Endothelial cell of umbilical vein (primary cell): ENCODE data around the gene MAN1A2. TPM values are rescaled to one million over a fixed set of nuclear protein-coding genes. Genes with fewer than 3 reads are reported as not detected.

Source experiments
- BruUV-seq: library from RNA; stranded (reverse); fragments of 400-500 nt; replicated peaks from 2 replicates; lab custom pipeline; 2021; lab: Mats Ljungman, UMichigan
- CTCF ChIA-PET: fragments of 300-600, 350-600 bp; sonication (Branson Sonifier 250); formaldehyde crosslinking; loops from one replicate; lab custom pipeline; 2021; ENCODE audit warnings: antibody characterized with exemption, inconsistent platforms; lab: Charles Lee
- POLR2A ChIA-PET: fragments of 300-600, 350-600 bp; sonication (Branson Sonifier 250); formaldehyde crosslinking; loops from one replicate; lab custom pipeline; 2021; ENCODE audit warnings: antibody characterized with exemption, inconsistent platforms; lab: Charles Lee
- DNase-seq: peaks from one replicate; pipeline ENCODE4 v3.0.0-alpha.2; 2011; ENCODE audit warnings: low read depth, low spot score
- FAIRE-seq: peaks from 2 replicates; lab custom pipeline; 2011; peaks lifted over from hg19 to GRCh38; lab: Jason Lieb, UNC
- H2AFZ ChIP-seq: 2 replicates; pipeline ENCODE4 v1.6.0; 2012; ENCODE audit warnings: low read depth, low read length, control low read depth, inconsistent platforms
- H3K27ac ChIP-seq: 2 replicates; pipeline ENCODE4 v1.5.1; 2011; ENCODE audit warnings: low read depth, mild to moderate bottlenecking, control low read depth, low read length, moderate library complexity; ENCODE audit not compliant: insufficient read depth
- H3K27me3 ChIP-seq, 2 experiments: 2 replicates each; pipeline versions ENCODE4 v1.6.0 to v1.6.1; 2011; ENCODE audit warnings: low read length in 2 of 2, mixed read lengths in 1 of 2; ENCODE audit not compliant: control insufficient read depth in 2 of 2, insufficient read depth in 2 of 2
- H3K36me3 ChIP-seq, 2 experiments: 2 replicates in 1 of 2; 3 replicates in 1 of 2; pipeline ENCODE4 v1.5.1; 2011; ENCODE audit warnings: low read length in 2 of 2, mild to moderate bottlenecking in 1 of 2, moderate library complexity in 1 of 2; ENCODE audit not compliant: control insufficient read depth in 2 of 2, insufficient read depth in 2 of 2; ENCODE audit errors: extremely low read depth in 1 of 2
- H3K4me1 ChIP-seq: 3 replicates; pipeline ENCODE4 v1.5.1; 2011; ENCODE audit warnings: mild to moderate bottlenecking, low read length; ENCODE audit not compliant: control insufficient read depth, insufficient read depth; ENCODE audit errors: extremely low read depth
- H3K4me2 ChIP-seq: 2 replicates; pipeline ENCODE4 v1.6.1; 2011; ENCODE audit warnings: low read length, control low read depth, mixed read lengths; ENCODE audit not compliant: insufficient read depth
- H3K4me3 ChIP-seq, 3 experiments: fragments of 200-600 bp in 1 of 3; sonication (generic), shearing (Covaris generic) in 1 of 3; replicated peaks in 1 of 3; 2 replicates each; pipeline ENCODE4 v1.5.1; 2011 to 2016; ENCODE audit warnings: control low read depth in 3 of 3, low read length in 3 of 3, mild to moderate bottlenecking in 2 of 3, inconsistent platforms in 1 of 3, low read depth in 1 of 3, moderate library complexity in 1 of 3; ENCODE audit not compliant: insufficient read depth in 1 of 3
- H3K79me2 ChIP-seq: 2 replicates; pipeline ENCODE4 v1.6.0; 2012; ENCODE audit warnings: low read length, inconsistent platforms; ENCODE audit not compliant: control insufficient read depth, insufficient read depth
- H3K9ac ChIP-seq: replicated peaks from 2 replicates; pipeline ENCODE3; 2011; ENCODE audit warnings: low read length, control low read depth; ENCODE audit not compliant: insufficient read depth; ENCODE audit errors: extremely low read depth
- H3K9me1 ChIP-seq: replicated peaks from 3 replicates; pipeline ENCODE4 v1.6.0; 2011; ENCODE audit warnings: mild to moderate bottlenecking, low read length; ENCODE audit not compliant: control insufficient read depth, insufficient read depth; ENCODE audit errors: extremely low read depth
- H3K9me3 ChIP-seq: replicated peaks from 2 replicates; pipeline ENCODE4 v1.5.1; 2012; ENCODE audit warnings: low read length, inconsistent platforms; ENCODE audit not compliant: control insufficient read depth, insufficient read depth
- H4K20me1 ChIP-seq: replicated peaks from 2 replicates; pipeline ENCODE3; 2011; ENCODE audit warnings: mild to moderate bottlenecking, low read length; ENCODE audit not compliant: control insufficient read depth, insufficient read depth; ENCODE audit errors: extremely low read depth
- CTCF ChIP-seq, 2 donors: IDR thresholded peaks; 1 replicate in 1 of 2; 2 replicates in 1 of 2; pipeline ENCODE4 v1.5.1; 2011; ENCODE audit warnings: low read length in 2 of 2, mild to moderate bottlenecking in 2 of 2, moderate library complexity in 2 of 2, control low read depth in 1 of 2, inconsistent platforms in 1 of 2, low read depth in 1 of 2; ENCODE audit not compliant: insufficient read depth in 1 of 2; ENCODE audit errors: extremely low read depth in 1 of 2
- EZH2 ChIP-seq: IDR thresholded peaks from 2 replicates; pipeline ENCODE4 v1.6.1; 2012; ENCODE audit warnings: borderline replicate concordance, low read depth, mild to moderate bottlenecking, moderate library complexity, low read length, inconsistent platforms; ENCODE audit not compliant: severe bottlenecking
- FOS ChIP-seq: IDR thresholded peaks from 2 replicates; pipeline ENCODE4 v1.6.1; 2011; ENCODE audit warnings: mild to moderate bottlenecking, low read length, moderate library complexity, borderline replicate concordance; ENCODE audit not compliant: insufficient read depth
- GATA2 ChIP-seq: IDR thresholded peaks from 2 replicates; pipeline ENCODE4 v1.7.0; 2011; ENCODE audit warnings: low read depth, mild to moderate bottlenecking, moderate library complexity, mixed read lengths, low read length; ENCODE audit not compliant: insufficient read length, insufficient read depth
- JUN ChIP-seq: IDR thresholded peaks from 2 replicates; pipeline ENCODE4 v1.6.1; 2011; ENCODE audit warnings: borderline replicate concordance, low read depth; ENCODE audit not compliant: insufficient read length, insufficient read depth
- MYC ChIP-seq: IDR thresholded peaks from one replicate; pipeline ENCODE4 v1.6.1; 2011; ENCODE audit warnings: mild to moderate bottlenecking, low read depth, low read length
- POLR2A ChIP-seq: IDR thresholded peaks from 2 replicates; pipeline ENCODE4 v1.6.1; 2012; ENCODE audit warnings: low read depth, mild to moderate bottlenecking, control low read depth, low read length
- POLR2AphosphoS5 ChIP-seq: IDR thresholded peaks from 2 replicates; pipeline ENCODE4 v1.6.1; 2012; ENCODE audit warnings: low read depth, mild to moderate bottlenecking, control low read depth, low read length, moderate library complexity; ENCODE audit not compliant: insufficient read depth
- dilution Hi-C: fragments of 300-500 bp; cut with MboI; formaldehyde crosslinking; loops from one replicate; pipeline ENCODE4 v1.15.0; 2019; ENCODE audit warnings: low sequenced_read_pairs; ENCODE audit not compliant: extremely low pct_ligation_motif_present
- intact Hi-C: fragments of 100-400 bp; cut with micrococcal nuclease; formaldehyde crosslinking; loops from one replicate; pipeline ENCODE4 v1.10.0; 2022
- polyA plus RNA-seq, 4 experiments: library from polyadenylated mRNA; depleted of rRNA in 3 of 4; stranded (reverse) in 3 of 4; unstranded in 1 of 4; fragments of >200 nt; gene quantifications; 2 replicates each; pipeline versions ENCODE4 v1.2.1 to v1.2.3, GENCODE V29; 2011 to 2012; ENCODE audit warnings: missing spikeins in 1 of 4
- total RNA-seq: library from RNA; stranded (reverse); gene quantifications from 2 replicates; pipeline ENCODE4 v1.2.3, GENCODE V29; 2021
- TF ChIP-seq, protein P1 (sequence below): IDR thresholded peaks from 2 replicates; pipeline ENCODE4 v1.6.1; 2011; ENCODE audit not compliant: insufficient read depth, insufficient read length

The MAN1A2 gene
- total and polyA plus RNA-seq, 2 donors (not counting 3 experiments of a cell fraction or from before 2014, with no cell fraction given), result 13.5 to 36.2 TPM

DNA sequence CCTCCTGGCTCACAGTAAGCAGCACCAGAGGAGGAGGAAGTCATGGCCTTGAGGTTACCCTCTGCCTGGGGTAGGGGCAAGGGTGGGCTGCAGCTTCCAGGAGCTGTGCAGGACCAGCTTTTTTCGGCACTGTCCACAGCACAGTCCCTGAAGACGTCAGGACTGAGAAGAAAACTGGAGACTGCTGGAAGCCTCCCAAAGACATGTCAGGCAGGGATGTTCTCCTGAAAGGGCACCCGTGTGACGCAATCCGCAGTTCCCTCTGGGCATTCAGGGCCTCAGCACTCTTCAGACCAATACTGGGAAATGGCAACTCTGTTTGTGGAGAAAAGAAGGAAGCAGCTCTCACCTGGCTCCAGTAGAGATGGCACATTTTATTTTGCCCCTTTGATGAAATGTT lies 173.8 kb downstream of the MAN1A2 start:
- no peaks in the 10 kb centered on the region for H3K9me3 ChIP-seq
- POLR2A ChIA-PET, result interaction anchor here (0.6 kb wide), 1 partner anchor 477 kb away, joined by 3 read pairs; no protein-coding TSS in a partner anchor
- peaks cover 2 to 3% of the 10 kb centered on the region in 2 experiments for H3K27me3 ChIP-seq
- no peak overlapping the region for H3K27ac ChIP-seq
- DNase-seq (no peak), FAIRE-seq (no peak)
- H4K20me1 ChIP-seq, result no peaks in the 10 kb centered on the region
- intact Hi-C loops (no loop called here), dilution Hi-C loops (loop anchor here (25.0 kb wide), 1 partner anchor 221 kb away; no protein-coding TSS in a partner anchor)
- BruUV-seq, result no TSS peak
- H2AFZ ChIP-seq, result no peak overlapping the region
- no peak for TF ChIP-seq MYC
- TF ChIP-seq EZH2, result no peak
- TF ChIP-seq CTCF (IDR thresholded peaks at IDR 0.05; ENCODE audit: extremely low read depth in 1 of 2, insufficient read depth in 1 of 2, low read depth in 1 of 2, low read length in 2 of 2), result no peak
- TF ChIP-seq, protein P1, sequence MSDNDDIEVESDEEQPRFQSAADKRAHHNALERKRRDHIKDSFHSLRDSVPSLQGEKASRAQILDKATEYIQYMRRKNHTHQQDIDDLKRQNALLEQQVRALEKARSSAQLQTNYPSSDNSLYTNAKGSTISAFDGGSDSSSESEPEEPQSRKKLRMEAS, result no peak
- TF ChIP-seq FOS, result no peak
- no peak for TF ChIP-seq POLR2A
- TF ChIP-seq GATA2, result no peak
- no peak for TF ChIP-seq JUN
- no peak for TF ChIP-seq POLR2AphosphoS5
- H3K36me3 ChIP-seq, result no peaks in the 10 kb centered on the region
- no peak overlapping the region for H3K4me3 ChIP-seq
- no peak overlapping the region for H3K4me2 ChIP-seq
- H3K9ac ChIP-seq, result no peak overlapping the region
- no peaks in the 10 kb centered on the region for H3K79me2 ChIP-seq
- CTCF ChIA-PET, result interaction anchor here (1.2 to 13.9 kb wide), 2 partner anchors 28 to 215 kb away, joined by 4 to 398 read pairs; no protein-coding TSS in a partner anchor
- H3K9me1 ChIP-seq, result no peaks in the 10 kb centered on the region
- H3K4me1 ChIP-seq, result no peaks in the 10 kb centered on the region
